SK-N-MC (cell line): ENCODE measurements around the gene DGKI.

Experiments used
- FOXP2 ChIP-seq: optimal IDR thresholded peaks from 2 replicates; pipeline ENCODE3; 2011; ENCODE audit warnings: mild to moderate bottlenecking, moderate library complexity; ENCODE audit not compliant: insufficient read depth; ENCODE audit errors: extremely low read length, control extremely low read depth
- POLR2AphosphoS5 ChIP-seq: IDR thresholded peaks from 2 replicates; pipeline ENCODE4 v1.6.1; 2012; ENCODE audit warnings: mild to moderate bottlenecking, low read depth, low read length, borderline replicate concordance

- no peak for TF ChIP-seq POLR2AphosphoS5
- TF ChIP-seq FOXP2 = no peak
These were observed 156.1 kb downstream of the DGKI start for GRCh38 chr7:137690635-137691034.
